GM18502 (cell line): ENCODE measurements around the gene ATP5F1E.

Experiments used
- ATAC-seq: cut with Tn5 transposase; IDR thresholded peaks from one replicate; pipeline ENCODE4 v1.9.1; 2021; ENCODE audit warnings: mild to moderate bottlenecking; ENCODE audit not compliant: unreplicated experiment, poor library complexity

The ATP5F1E gene

DNA sequence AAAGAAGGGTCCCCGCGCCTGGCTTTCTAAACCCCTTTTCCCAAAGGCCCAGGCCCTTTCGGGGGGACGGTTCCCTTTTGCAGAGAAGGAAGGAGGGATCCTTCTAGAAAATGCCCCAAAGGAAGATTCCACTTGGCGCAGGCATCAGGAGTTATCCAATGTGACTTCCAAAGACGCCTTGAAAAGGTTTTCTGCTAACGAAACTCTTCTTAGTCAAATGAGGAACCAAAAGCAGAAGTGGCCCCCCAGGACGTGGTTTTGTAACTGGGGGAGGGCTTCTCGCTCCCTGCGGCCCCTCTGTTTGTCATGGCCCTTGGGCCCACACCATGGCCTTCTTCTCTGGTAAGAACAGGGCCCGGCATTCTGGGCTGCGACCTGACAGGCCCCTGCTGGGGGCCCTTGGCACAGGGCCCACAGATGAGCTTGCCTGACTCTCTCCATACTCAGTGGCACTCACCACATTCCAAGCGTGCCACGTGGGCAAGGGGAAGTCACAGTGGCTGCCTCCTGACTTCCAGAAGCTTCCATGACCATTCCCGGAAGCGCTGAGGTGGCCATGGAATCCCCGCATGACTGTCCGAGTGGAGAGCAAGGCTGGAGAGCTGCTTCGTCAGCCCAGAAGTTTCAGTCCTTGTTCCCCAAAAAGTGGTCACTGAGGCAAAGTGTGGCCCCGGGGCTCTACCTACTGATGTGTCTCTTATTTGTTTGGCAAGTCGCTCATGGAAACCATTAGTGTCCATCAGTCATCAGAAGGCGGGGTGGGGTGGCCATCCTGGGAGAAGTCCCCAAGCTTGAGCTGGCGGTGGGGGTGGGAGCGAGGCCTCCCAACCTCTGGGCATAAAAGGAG is 24.2 kb downstream of the ATP5F1E start:
- peak; percentile 43 for ATAC-seq

DNA sequence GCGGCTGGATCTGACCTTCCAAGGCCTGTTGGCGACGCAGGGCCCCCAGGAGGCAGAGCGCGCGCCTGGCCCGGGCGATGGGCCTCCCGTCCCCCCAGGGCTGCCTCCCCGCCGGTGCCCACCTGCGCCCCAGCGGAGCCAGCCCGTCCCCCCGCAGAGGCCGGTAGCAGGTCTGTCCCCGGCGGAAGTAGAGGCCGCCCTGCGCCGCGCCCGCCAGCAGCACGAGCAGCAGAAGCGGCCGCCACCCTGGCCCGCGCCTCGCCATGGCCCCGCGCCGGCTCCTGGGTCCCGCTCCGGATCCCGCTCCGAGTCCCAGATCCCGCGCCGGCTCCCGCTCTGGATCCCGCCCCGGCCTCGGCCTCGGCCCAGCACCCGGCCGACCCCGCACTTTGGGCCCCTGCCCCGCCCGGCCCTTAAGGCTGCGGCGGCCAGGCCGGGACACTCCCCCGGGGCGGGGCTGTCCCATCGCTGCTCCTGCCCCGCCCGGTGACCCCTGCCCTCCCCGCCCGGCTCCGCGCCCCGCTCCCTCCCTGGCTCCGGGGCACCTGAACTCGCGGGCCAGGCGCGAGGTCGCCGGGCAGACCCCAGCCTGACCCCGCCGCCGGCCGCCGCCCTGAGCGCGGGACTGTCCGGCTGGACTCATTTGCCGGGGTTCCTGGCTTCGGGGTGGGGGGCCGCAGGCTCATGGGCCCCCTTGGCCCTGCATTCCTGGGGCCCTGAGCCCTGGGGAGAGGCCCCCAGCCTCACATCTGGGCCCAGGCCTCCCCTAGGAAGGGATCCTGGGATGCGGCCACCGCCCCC is 25.1 kb downstream of the ATP5F1E start, which contains the start of gene CTSZ:
TSS of gene CTSZ (minus strand) at position 391 of the 801 bp plus-strand sequence. CDS start at position 265, 126 bp downstream.
- peak; percentile 24 for ATAC-seq

DNA sequence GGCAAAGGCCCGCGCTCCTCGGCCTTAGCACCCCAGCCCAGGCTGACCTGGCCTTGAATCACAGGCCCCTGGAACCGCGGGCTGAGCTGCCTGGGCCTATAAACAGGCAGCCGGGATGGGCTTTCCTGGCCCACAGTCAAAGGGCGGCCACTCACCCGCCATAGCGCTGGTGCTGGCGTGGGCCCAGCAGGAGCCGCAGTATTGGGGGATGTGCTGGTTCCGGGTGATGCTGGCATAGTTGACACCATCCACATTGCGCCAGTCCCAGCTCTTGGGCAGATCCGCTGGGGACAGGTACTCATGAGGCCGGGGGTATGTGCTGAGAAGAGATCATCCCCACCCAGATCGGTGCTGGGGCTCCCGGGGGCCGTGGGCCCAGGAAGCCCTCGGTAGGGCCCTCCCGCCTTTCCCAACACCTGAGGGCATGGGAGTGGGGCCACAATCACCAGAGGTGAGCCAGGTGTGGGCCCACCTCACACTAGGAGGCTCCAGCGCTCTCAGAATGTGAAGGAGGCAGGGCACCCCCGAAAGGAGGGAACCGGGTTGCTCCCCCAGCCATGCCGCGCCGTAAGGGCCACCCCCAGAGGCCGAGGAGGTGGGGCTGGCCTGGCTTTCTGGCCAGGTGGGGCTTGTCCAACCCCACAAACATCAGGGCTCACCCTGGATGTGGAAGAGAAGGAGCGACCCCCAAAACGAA is 25.8 kb downstream of the ATP5F1E start:
- no peak for ATAC-seq

DNA sequence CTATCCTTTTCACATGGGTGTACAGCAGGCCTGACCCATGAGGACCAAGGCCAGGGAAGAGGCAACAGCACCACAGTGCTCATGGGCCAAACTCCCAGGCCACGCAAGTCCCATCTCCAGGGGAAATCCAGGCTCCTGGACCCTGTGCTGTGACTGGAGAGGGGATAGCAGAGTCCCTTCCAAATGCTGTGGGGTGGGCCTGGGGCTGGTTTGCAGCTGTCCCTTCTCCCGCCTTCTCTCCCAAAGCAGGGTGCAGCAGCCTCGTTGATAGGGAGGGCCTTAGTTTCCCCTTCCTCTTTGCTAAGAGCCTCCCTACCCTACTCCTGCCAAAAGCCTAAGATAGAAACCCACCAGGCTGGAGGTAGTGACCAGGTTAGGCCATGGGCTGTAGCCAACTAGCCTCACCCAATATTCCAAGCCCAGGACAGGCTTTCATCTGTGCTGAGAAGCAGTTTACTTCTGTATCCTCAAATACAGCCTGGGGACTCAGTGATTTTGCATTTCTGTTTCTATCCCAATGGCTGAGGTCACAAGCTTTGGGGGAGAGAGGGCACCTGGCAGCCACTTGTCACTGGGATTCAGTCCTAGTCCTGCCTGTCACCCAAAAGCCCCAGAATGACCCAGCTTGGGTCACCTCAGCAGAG is 26.5 kb downstream of the ATP5F1E start:
- no peak for ATAC-seq

DNA sequence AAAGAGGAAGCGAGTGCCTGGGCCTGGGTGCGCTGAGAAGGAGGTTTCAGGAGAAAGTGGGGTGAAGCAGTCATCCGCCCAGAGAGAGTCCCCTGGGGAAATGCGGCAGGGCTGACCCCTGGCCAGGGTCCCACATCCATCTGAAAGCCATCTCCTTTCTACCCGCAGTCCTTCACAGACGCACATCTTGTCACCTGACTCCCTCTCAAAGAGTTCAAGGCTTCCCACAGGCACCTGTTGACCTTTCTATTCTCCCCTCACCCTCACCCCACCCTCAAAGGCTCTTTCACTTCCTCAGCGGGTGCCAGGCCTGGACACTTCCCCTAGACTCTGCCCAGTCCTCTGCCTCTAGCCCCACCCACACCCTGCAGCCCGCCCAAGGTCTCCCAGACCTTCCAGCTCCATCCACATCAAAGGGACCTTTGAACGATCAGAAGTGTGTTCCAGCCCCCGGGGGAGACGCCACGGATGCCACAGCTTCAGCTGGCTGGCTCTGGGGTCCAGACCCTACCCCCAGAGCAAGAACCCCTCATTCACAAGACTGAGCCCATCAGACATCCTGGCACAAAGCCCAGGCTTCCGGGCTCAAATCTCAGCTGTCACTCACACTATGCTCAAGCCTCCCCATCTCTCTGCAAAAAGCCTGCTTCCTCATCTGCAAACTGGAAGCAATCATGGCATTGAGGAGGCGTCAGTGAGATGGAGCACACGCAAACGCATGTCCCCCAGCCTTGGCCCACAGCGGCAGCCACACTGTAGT is 27.2 kb downstream of the ATP5F1E start:
- ATAC-seq, result peak; percentile 61

DNA sequence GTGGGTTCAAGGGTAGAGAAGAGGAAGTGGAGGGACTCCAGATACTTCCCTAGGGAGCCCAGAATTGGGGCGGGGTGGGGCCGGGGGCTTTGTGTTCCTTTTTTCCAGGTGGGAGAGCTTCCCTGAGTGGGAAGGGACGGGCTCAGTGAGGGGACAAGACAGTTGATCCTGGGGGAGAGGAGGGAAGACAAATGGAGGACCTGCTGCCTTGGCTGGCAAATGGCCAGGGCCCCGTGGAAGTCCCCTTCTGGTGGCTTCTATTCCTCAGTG is 27.7 kb downstream of the ATP5F1E start:
- no peak for ATAC-seq

DNA sequence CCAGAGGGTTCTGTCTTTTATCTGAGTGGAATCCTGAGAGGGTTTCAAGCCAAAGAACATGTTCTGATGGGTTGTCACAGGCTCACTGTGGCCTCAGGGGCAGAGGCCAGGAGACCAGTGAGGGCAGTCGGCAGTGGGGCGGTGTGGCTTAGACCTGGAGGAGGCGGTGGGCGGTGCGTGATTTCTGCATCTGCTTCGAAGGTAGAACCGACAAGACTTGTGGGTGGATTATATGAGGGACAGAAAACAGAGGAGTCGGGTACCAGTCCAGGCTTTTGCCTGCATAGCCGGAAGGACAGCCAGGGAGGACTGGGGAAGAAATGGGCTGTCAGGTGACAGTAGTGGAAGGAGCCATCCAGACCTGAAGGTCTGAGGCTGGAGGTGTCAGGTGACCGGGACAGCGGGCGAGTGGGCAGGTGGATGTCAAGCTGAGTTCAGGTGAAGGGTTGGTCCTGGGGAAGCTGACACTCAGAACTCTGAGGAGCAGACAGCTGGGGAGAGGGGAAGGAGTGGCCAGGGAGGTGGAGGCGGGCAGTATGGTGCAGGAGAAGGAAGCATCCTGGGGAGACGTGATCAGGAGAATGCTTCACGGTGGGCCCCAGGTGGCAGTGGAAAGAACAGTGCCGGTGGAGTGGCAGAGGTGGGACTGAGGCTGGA is 28.2 kb downstream of the ATP5F1E start:
- ATAC-seq, result no peak

DNA sequence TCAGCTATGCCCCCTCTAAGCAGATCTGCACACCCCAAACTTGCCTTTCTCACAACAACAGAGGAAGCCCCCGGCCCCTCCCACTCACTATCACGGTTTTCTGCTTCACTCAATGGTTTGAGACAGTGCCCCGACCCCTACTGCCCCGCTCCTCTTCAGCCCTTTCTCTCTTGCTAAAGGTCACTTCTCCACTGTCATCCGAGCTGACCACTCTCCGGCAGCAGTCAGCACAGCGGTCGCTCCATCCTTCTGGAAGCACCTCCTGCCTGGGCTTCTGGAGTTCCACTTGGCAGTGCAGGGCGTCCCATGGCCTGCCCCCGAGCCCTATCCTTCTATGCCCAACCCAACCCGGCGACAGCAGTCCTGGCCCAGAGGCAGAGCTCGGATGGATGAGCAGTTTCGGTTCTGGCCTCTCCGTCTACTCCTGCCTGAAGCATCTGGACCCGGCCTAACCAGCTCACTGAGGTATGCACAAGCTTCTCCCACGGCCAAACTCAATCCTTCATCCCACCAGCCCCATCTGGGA is 29.2 kb downstream of the ATP5F1E start:
- ATAC-seq, result no peak

DNA sequence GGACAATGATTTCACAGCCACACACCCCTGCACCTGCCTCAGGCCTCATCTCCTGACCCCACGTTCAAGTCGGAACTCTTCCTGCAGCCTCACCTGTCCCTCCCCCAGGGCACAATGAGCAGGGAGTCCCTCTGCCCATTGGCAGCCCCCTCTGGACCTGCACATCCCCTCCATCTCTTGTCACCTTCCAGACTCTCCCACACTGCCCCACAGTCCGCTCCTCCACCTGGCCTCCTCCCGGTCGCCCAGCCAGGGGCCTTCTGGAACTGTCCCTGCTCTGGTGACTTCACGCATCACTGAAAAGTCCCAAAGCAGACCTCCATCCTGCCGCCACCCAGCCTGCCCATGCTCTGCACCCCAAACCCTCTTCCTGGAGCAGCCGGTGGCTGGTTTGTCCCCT is 29.7 kb downstream of the ATP5F1E start:
- ATAC-seq, result no peak

DNA sequence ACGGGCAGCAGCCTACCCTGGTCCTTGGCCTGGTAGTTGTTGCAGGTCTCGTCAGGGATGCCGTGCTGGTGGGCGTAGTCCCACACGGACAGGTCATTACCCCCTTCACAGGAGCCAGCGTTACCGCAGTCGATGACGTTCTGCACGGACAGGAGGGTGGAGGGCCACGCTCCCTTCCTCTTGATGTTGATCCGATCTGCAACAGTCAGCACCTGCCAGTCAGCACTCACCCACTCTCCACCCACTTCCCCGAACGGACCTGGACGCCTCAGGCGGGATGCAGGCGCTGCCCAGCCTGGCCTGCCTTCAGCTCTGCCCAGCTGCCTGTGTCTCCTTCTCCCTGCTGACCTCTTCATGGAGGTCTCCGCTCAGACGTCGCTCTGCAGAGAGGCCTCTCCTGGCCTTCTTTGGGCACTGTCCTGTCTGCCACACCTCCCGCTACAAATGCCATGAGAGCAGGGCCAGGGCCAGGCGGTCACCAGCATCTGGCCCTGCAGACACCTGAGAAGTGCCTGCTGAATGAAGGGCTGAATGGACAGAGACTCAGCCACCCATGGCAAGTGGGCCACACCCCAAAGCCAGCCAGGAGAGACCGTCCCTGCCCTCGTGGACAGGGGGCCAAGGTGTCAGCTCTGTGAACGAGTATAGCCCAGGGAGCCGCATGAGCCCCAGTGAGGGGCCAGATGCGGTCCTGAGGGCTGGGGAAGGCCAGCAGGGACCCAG is 30.5 kb downstream of the ATP5F1E start:
- ATAC-seq, result no peak

DNA sequence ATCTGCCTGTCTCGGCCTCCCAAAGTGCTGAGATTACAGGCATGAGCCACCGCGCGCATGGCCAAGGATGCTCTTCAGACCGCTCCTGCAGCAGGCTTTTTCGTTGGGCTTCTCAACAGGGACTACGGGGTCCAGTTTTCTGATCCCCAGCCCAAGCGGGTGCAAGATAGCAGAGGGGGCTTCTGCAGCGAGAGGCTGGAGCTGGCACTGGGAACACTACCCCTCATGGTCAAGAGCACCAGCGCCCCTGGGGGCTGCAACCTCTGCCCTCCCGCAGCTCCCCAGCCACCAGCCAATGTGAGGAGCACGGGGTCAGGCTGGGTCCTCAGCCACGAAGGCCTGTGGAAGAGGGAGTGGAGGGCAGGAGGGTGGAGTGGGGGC is 31.1 kb downstream of the ATP5F1E start:
- no peak for ATAC-seq

DNA sequence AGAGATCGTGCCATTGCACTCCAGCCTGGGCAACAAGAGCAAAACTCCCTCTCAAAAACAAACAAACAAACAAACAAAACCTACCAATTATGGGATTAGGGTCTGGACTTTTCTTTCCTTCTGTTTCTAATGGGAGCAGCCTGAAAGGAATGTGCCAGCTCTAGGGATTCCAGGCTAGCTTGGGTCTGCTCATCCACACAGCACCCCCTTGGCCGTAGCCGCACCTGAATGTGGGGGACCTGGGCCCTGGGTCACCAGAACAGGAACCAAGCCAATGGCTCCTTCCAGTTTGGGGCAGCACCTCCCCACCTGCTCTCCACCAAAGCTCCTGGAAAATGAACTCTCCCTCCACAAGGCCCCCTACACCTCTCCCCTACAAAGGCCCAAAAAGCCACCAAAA is 31.8 kb downstream of the ATP5F1E start:
- no peak for ATAC-seq

DNA sequence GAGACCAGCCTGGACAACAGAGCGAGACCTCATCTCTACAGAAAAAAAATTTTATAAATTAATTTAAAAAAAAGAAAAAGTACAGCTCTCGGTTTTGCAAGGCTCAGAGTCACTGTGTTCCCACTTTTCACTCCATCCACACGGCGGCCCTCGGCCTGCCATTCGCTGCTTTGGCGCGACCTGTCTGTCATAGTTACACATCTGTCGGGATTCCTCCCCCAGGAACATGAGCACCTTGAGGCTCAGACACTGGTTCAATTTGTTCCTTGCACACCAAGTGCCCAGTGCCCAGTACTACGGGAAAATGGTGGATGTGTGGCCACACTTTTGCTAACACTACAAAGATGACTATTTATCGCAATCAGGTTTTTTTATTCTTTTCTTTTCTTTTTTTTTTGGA is 33.5 kb downstream of the ATP5F1E start:
- no peak for ATAC-seq

DNA sequence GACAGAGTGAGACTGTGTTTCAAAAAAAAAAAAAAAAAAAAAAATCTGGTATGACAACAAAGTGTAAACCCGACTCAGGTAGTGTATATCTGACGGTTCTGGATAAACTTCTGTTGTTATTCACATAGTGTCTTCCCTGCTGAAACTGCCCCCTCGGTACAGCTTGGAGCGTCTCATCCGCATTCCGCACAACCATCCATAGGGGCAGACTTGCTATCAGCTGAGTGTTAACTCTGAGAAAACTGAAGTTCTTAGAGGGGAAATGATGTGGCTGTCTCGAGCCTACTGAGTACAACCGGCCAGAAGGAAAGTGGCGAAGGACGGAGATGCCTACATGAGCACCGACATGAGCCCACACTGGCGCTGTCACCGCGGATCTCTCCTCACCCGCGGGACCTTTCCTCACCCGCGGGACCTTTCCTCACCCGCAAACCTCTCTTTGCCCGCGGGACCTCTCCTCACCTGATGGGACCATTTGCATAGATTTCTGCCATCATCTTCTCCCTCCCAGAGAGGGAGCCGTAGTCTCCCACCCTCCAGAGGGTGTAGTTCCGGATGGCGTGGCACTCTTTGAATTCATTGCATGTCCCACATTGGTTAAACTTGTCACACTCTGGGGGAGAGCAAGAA is 34.9 kb downstream of the ATP5F1E start:
- no peak for ATAC-seq

DNA sequence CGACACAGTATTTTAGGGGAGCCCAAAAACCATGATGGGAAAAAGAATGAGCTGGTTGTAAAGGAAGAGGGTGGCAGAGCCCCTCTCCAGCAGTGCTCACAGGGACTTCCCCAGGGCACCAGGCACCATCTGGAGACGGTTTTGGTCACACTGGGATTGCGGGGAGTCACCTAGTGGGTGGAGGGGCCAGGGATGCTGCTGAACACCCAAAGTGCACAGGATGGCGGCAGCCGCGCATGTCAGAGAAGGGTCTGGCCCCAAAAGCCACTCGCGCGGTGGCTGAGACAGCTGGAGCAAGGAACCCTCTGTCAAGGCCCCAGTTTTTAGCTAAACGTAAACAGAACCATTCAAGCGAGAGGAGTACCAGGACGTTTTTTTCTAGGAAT is 35.9 kb downstream of the ATP5F1E start:
- no peak for ATAC-seq

DNA sequence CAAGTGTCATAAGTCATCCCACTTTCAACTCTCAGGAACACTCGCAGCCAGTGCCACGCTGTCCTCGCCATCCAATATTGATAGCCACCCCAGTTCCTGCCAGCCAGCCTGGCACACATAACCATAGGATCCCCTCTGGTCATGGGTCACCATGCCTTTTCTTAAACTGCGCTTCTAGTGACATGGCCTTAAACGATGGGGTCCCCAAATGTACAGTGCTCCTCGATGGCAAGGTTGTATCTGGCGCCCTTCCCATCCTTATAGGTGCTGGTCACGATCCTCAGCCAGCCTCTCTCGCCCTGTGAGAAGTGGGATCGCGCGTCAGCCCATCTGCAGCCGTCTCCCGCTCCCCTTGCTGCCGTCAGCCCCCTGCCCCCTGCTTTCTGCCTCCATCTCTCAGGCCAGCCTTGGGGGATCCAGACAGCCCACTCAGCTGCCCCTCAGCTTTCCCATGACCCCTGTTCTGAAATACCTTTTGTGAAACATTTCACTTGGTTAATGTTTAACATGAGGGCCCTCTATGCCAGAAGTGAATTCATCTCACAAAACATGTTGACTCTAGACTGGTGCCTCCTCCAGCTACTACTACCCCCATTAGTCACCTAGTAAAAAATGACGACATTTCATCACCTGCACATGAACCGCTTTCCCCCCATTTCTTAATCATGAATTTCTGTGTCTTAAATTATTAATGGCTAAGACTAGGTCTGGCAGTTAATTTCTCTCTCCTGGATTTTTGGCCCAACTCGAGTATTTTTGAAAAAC is 36.5 kb downstream of the ATP5F1E start:
- ATAC-seq, result no peak

DNA sequence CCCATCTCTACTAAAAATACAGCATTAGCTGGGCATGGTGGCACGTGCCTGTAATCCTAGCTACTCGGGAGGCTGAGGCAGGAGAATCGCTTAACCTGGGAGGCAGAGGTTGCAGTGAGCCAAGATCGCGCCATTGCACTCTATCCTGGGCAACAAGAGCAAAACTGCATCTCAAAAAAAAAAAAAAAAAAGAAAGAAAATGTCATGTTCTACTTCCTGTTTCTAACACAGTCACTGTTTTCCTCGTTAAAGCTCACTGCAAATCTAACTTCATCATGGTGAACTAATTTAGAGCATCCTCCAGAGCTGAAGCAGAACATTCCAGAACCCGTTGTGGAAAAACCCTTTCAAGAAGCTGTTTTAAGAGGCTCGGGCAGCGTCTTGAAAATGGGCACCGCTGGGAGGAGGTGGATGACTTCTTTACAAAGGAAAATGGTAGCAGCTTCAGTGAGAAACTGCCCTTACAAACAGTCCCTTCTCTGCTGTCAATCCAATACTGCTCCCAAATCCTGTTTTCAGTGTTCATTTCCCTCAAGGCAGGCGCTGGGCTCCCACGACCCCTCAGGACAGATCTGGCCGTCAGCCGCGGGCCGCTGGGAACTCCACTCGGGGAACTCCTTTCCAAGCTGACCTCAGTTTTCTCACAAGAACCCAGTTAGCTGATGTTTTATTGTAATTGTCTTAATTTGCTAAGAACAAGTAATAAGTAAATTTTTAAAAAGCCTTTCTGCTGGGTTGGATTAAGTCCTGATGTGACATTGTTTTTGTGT is 37.6 kb downstream of the ATP5F1E start:
- no peak for ATAC-seq
